ENCODE measurements around the gene PCCA.
"Not testable (repeated sequence)": the region's sequence is repeated elsewhere in the genome, so short reads cannot be mapped to it uniquely, and the experiment has no call there.

PCCA gene

GRCh38 chr13:100079003-100079402 lies 9.9 kb upstream of the PCCA start:
- H3K9me3 ChIP-seq (ENCODE audit: insufficient read depth, low read depth, low read length); H2BK5ac ChIP-seq (ENCODE audit: low read depth, low read length, poor library complexity); H3K27me3 ChIP-seq (ENCODE audit: insufficient read depth, low read length); H2AFZ ChIP-seq (ENCODE audit: insufficient read depth, low read length, poor library complexity); H3K4me1 ChIP-seq (ENCODE audit: control insufficient read depth in 1 of 2, insufficient read depth in 2 of 2, low read length in 2 of 2); H2BK12ac ChIP-seq (ENCODE audit: low read length); H3K23ac ChIP-seq (ENCODE audit: low read length); H4K8ac ChIP-seq (ENCODE audit: low read depth, low read length); H3K4me2 ChIP-seq (ENCODE audit: low read length); H2BK120ac ChIP-seq (ENCODE audit: insufficient read depth, low read length, poor library complexity); H3K4ac ChIP-seq (ENCODE audit: low read depth, low read length); H3K4me3 ChIP-seq (ENCODE audit: low read depth, low read length); H4K91ac ChIP-seq (ENCODE audit: low read depth, low read length); H3K14ac ChIP-seq (ENCODE audit: low read length); H4K12ac ChIP-seq (ENCODE audit: low read depth, low read length); H3K27ac ChIP-seq (ENCODE audit: low read depth, low read length); H3K36me3 ChIP-seq (ENCODE audit: control insufficient read depth in 1 of 2, insufficient read depth in 2 of 2, low read length in 2 of 2); H3K9ac ChIP-seq (ENCODE audit: low read length); DNase-seq; H3K79me2 ChIP-seq (ENCODE audit: control insufficient read depth, insufficient read depth, low read length, poor library complexity); H2AK5ac ChIP-seq (ENCODE audit: low read length); H3K18ac ChIP-seq (ENCODE audit: low read length); H3K79me1 ChIP-seq (ENCODE audit: low read length): not testable (repeated sequence)
- no CpG with 5 or more reads among the region's 9 CpGs for WGBS (ENCODE audit: extremely low coverage, insufficient coverage, insufficient read length)

- not testable (repeated sequence) for DNase-seq; H4K12ac ChIP-seq (ENCODE audit: low read depth, low read length); H3K18ac ChIP-seq (ENCODE audit: low read length); H3K23ac ChIP-seq (ENCODE audit: low read length); H3K4me2 ChIP-seq (ENCODE audit: low read length); H4K8ac ChIP-seq (ENCODE audit: low read depth, low read length); H2BK120ac ChIP-seq (ENCODE audit: insufficient read depth, low read length, poor library complexity); H2BK5ac ChIP-seq (ENCODE audit: low read depth, low read length, poor library complexity); H3K27ac ChIP-seq (ENCODE audit: low read depth, low read length); H3K79me2 ChIP-seq (ENCODE audit: control insufficient read depth, insufficient read depth, low read length, poor library complexity); H3K36me3 ChIP-seq (ENCODE audit: control insufficient read depth in 1 of 2, insufficient read depth in 2 of 2, low read length in 2 of 2); H2BK12ac ChIP-seq (ENCODE audit: low read length); H2AK5ac ChIP-seq (ENCODE audit: low read length); H2AFZ ChIP-seq (ENCODE audit: insufficient read depth, low read length, poor library complexity); H3K79me1 ChIP-seq (ENCODE audit: low read length); H3K14ac ChIP-seq (ENCODE audit: low read length); H3K9me3 ChIP-seq (ENCODE audit: insufficient read depth, low read depth, low read length); H3K4me3 ChIP-seq (ENCODE audit: low read depth, low read length); H3K4me1 ChIP-seq (ENCODE audit: control insufficient read depth in 1 of 2, insufficient read depth in 2 of 2, low read length in 2 of 2); H3K27me3 ChIP-seq (ENCODE audit: insufficient read depth, low read length); H3K9ac ChIP-seq (ENCODE audit: low read length); H3K4ac ChIP-seq (ENCODE audit: low read depth, low read length); H4K91ac ChIP-seq (ENCODE audit: low read depth, low read length)
- WGBS (ENCODE audit: extremely low coverage, insufficient coverage, insufficient read length) = no CpG with 5 or more reads among the region's 6 CpGs
Measured at GRCh38 chr13:100083401-100083800, 5.5 kb upstream of the PCCA start.

GRCh38 chr13:100088273-100088643 lies 635 bp upstream of the PCCA start:
- Histone ChIP-seq H3K79me1 (ENCODE audit: low read length) (peaks cover 11% of the 10 kb centered on the region), H3K79me2 (ENCODE audit: control insufficient read depth, insufficient read depth, low read length, poor library complexity) (peaks cover 4% of the 10 kb centered on the region), H2BK120ac (ENCODE audit: insufficient read depth, low read length, poor library complexity) (no peak overlapping the region), H3K36me3 (ENCODE audit: control insufficient read depth in 1 of 2, insufficient read depth in 2 of 2, low read length in 2 of 2) (peaks cover 0 to 2% of the 10 kb centered on the region in 2 experiments), H4K8ac (ENCODE audit: low read depth, low read length) (no peak overlapping the region), H4K91ac (ENCODE audit: low read depth, low read length) (no peak overlapping the region), H3K4me1 (ENCODE audit: control insufficient read depth in 1 of 2, insufficient read depth in 2 of 2, low read length in 2 of 2) (peaks cover 10 to 13% of the 10 kb centered on the region in 2 experiments), H3K9ac (ENCODE audit: low read length) (peak overlapping the region; percentile 42), H2AFZ (ENCODE audit: insufficient read depth, low read length, poor library complexity) (peak overlapping the region; percentile 39), H2BK5ac (ENCODE audit: low read depth, low read length, poor library complexity) (no peak overlapping the region), H3K4me3 (ENCODE audit: low read depth, low read length) (peak overlapping the region; percentile 98), H3K23ac (ENCODE audit: low read length) (no peak overlapping the region), H3K9me3 (ENCODE audit: insufficient read depth, low read depth, low read length) (no peaks in the 10 kb centered on the region), H3K27me3 (ENCODE audit: insufficient read depth, low read length) (no peaks in the 10 kb centered on the region), H3K14ac (ENCODE audit: low read length) (no peak overlapping the region), H3K4me2 (ENCODE audit: low read length) (peak overlapping the region; percentile 81), H2BK12ac (ENCODE audit: low read length) (peak overlapping the region; percentile 5), H3K18ac (ENCODE audit: low read length) (no peak overlapping the region), H3K27ac (ENCODE audit: low read depth, low read length) (peak overlapping the region; percentile 8), H2AK5ac (ENCODE audit: low read length) (no peak overlapping the region), H4K12ac (ENCODE audit: low read depth, low read length) (peak overlapping the region; percentile 24), H3K4ac (ENCODE audit: low read depth, low read length) (no peak overlapping the region)
- no CpG with 5 or more reads among the region's 12 CpGs for WGBS (ENCODE audit: extremely low coverage, insufficient coverage, insufficient read length)
- no peak for DNase-seq

- Histone ChIP-seq H2BK5ac (ENCODE audit: low read depth, low read length, poor library complexity) (peak overlapping the region; percentile 65), H3K9me3 (ENCODE audit: insufficient read depth, low read depth, low read length) (no peaks in the 10 kb centered on the region), H4K12ac (ENCODE audit: low read depth, low read length) (peak overlapping the region; percentile 78), H3K4me3 (ENCODE audit: low read depth, low read length) (peak overlapping the region; percentile 98), H3K36me3 (ENCODE audit: control insufficient read depth in 1 of 2, insufficient read depth in 2 of 2, low read length in 2 of 2) (peaks cover 0 to 2% of the 10 kb centered on the region in 2 experiments), H2AFZ (ENCODE audit: insufficient read depth, low read length, poor library complexity) (peak overlapping the region; percentile 94), H3K4ac (ENCODE audit: low read depth, low read length) (peak overlapping the region; percentile 71), H3K14ac (ENCODE audit: low read length) (peak overlapping the region; percentile 91), H2BK120ac (ENCODE audit: insufficient read depth, low read length, poor library complexity) (peak overlapping the region; percentile 61), H3K18ac (ENCODE audit: low read length) (peak overlapping the region; percentile 95), H2BK12ac (ENCODE audit: low read length) (no peak overlapping the region), H3K27me3 (ENCODE audit: insufficient read depth, low read length) (no peaks in the 10 kb centered on the region), H3K4me1 (ENCODE audit: control insufficient read depth in 1 of 2, insufficient read depth in 2 of 2, low read length in 2 of 2) (peaks cover 7 to 9% of the 10 kb centered on the region in 2 experiments), H4K8ac (ENCODE audit: low read depth, low read length) (peak overlapping the region; percentile 92), H3K79me1 (ENCODE audit: low read length) (peaks cover 10% of the 10 kb centered on the region), H2AK5ac (ENCODE audit: low read length) (peak overlapping the region; percentile 74), H3K23ac (ENCODE audit: low read length) (no peak overlapping the region), H3K4me2 (ENCODE audit: low read length) (peak overlapping the region; percentile 86), H3K27ac (ENCODE audit: low read depth, low read length) (no peak overlapping the region), H4K91ac (ENCODE audit: low read depth, low read length) (peak overlapping the region; percentile 80), H3K79me2 (ENCODE audit: control insufficient read depth, insufficient read depth, low read length, poor library complexity) (peaks cover 4% of the 10 kb centered on the region), H3K9ac (ENCODE audit: low read length) (peak overlapping the region; percentile 83)
- no CpG with 5 or more reads among the region's 13 CpGs for WGBS (ENCODE audit: extremely low coverage, insufficient coverage, insufficient read length)
- peak in 1 of 2 donors; percentile 50 for DNase-seq
Measured at GRCh38 chr13:100089465-100090032, 656 bp downstream of the PCCA start.
